Panc1 (cell line): ENCODE measurements around the gene CORO2B. TPM values are rescaled to one million over a fixed set of nuclear protein-coding genes. Genes with fewer than 3 reads are reported as not detected.

Experiments
- ATAC-seq: fragments of 200-7000 bp; cut with Tn5 transposase; 2 replicates; pipeline ENCODE4 v1.9.1; 2020; ENCODE audit warnings: mild to moderate bottlenecking, moderate library complexity
- BruUV-seq: library from RNA; stranded (reverse); fragments of 400-500 nt; replicated peaks from 2 replicates; lab custom pipeline; 2021; lab: Mats Ljungman, UMichigan
- CTCF ChIA-PET: fragments of 300-600 bp; sonication (Branson Sonifier 250); formaldehyde crosslinking; loops from one replicate; lab custom pipeline; 2022; ENCODE audit warnings: antibody characterized with exemption; lab: Charles Lee
- POLR2A ChIA-PET: fragments of 300-600 bp; sonication (Branson Sonifier 250); formaldehyde crosslinking; loops from one replicate; lab custom pipeline; 2022; ENCODE audit warnings: antibody characterized with exemption; lab: Charles Lee
- DNase-seq: peaks from one replicate; pipeline ENCODE4 v3.0.0-alpha.2; 2010; ENCODE audit warnings: low read depth, low spot score
- H3K27ac ChIP-seq: 2 replicates; pipeline ENCODE4 v1.5.1; 2011; ENCODE audit warnings: mild to moderate bottlenecking, low read length, inconsistent platforms
- H3K27me3 ChIP-seq: fragments of 200-500 bp; sonication (Bioruptor generic); 2 replicates; pipeline ENCODE4 v1.6.0; 2014; ENCODE audit warnings: low read length, inconsistent platforms; ENCODE audit not compliant: control insufficient read depth, insufficient read depth
- H3K36me3 ChIP-seq: fragments of 200-500 bp; sonication (Bioruptor generic); 2 replicates; pipeline ENCODE4 v1.5.1; 2014; ENCODE audit warnings: inconsistent platforms, mild to moderate bottlenecking, low read length, moderate library complexity; ENCODE audit not compliant: control insufficient read depth, insufficient read depth
- H3K4me1 ChIP-seq: 2 replicates; pipeline ENCODE4 v1.5.1; 2011; ENCODE audit warnings: inconsistent platforms, mild to moderate bottlenecking, low read length, moderate library complexity; ENCODE audit not compliant: control insufficient read depth, insufficient read depth
- H3K4me3 ChIP-seq, 2 experiments: 2 replicates each; pipeline ENCODE4 v1.5.1; 2011 to 2012; ENCODE audit warnings: low read depth in 2 of 2, low read length in 2 of 2, mild to moderate bottlenecking in 2 of 2, inconsistent platforms in 1 of 2, moderate library complexity in 1 of 2
- H3K9me3 ChIP-seq: fragments of 200-500 bp; sonication (Bioruptor generic); 2 replicates; pipeline ENCODE4 v1.5.1; 2014; ENCODE audit warnings: low read depth, mild to moderate bottlenecking, inconsistent platforms, low read length, moderate library complexity; ENCODE audit not compliant: control insufficient read depth, insufficient read depth
- CTCF ChIP-seq: fragments of 450-650 bp; IDR thresholded peaks from 2 replicates; pipeline ENCODE4 v1.5.1; 2017; ENCODE audit warnings: mild to moderate bottlenecking
- POLR2AphosphoS5 ChIP-seq: IDR thresholded peaks from 2 replicates; pipeline ENCODE4 v1.6.1; 2012; ENCODE audit warnings: mild to moderate bottlenecking, low read depth, low read length, moderate library complexity
- REST ChIP-seq, 2 experiments: IDR thresholded peaks; 2 replicates each; pipeline ENCODE4 v1.6.1; 2011 to 2012; ENCODE audit warnings: low read depth in 2 of 2, control low read depth in 1 of 2, low read length in 1 of 2, mild to moderate bottlenecking in 1 of 2, moderate library complexity in 1 of 2; ENCODE audit not compliant: insufficient read depth in 1 of 2
- SIN3A ChIP-seq: IDR thresholded peaks from 2 replicates; pipeline ENCODE4 v1.6.1; 2012; ENCODE audit warnings: low read depth, mild to moderate bottlenecking, low read length, moderate library complexity, borderline replicate concordance; ENCODE audit not compliant: insufficient read depth
- TCF7L2 ChIP-seq: IDR thresholded peaks from 2 replicates; pipeline ENCODE4 v1.6.1; 2011; ENCODE audit warnings: mild to moderate bottlenecking, low read depth, low read length, inconsistent platforms
- in situ Hi-C: cut with HindIII; loops from 2 replicates; pipeline ENCODE4 v1.10.0; 2016; ENCODE audit warnings: low sequenced_read_pairs, low pct_unique_long_range_greater_than_20kb
- intact Hi-C: fragments of 100-400 bp; cut with micrococcal nuclease; formaldehyde crosslinking; loops from one replicate; pipeline ENCODE4 v1.10.0; 2022; ENCODE audit not compliant: unreplicated experiment
- total RNA-seq: library from RNA; stranded (reverse); gene quantifications from one replicate; pipeline ENCODE4 v1.2.1, GENCODE V29; 2021; ENCODE audit not compliant: unreplicated experiment

Gene CORO2B
- total RNA-seq, 1 experiment from 2014 or later: 0.36 TPM

- TF ChIP-seq SIN3A: no peak
- TF ChIP-seq TCF7L2: no peak
- no peak for TF ChIP-seq POLR2AphosphoS5
- no peak for TF ChIP-seq REST (IDR thresholded peaks at IDR 0.05; ENCODE audit: insufficient read depth in 1 of 2, low read depth in 2 of 2, low read length in 1 of 2)
- no peak for TF ChIP-seq CTCF
- Histone ChIP-seq H3K4me1 (no peaks in the 10 kb centered on the region), H3K9me3 (no peaks in the 10 kb centered on the region), H3K27ac (no peak overlapping the region), H3K4me3 (no peak overlapping the region), H3K27me3 (peaks cover 12% of the 10 kb centered on the region; the same call in 1 of the 2 replicates), H3K36me3 (no peaks in the 10 kb centered on the region)
- DNase-seq (no peak), ATAC-seq (no peak)
- CTCF ChIA-PET: no interaction called here
- POLR2A ChIA-PET: interaction anchor here (0.7 kb wide), 1 partner anchor 10 kb away, joined by 10 read pairs; no protein-coding TSS in a partner anchor
- in situ Hi-C loops: no loop called here
- intact Hi-C loops: no loop called here
- BruUV-seq: no TSS peak
Observed at GRCh38 chr15:68763063-68763462, 184.3 kb downstream of the CORO2B start.

GRCh38 chr15:68764090-68764489 is 185.3 kb downstream of the CORO2B start:
- DNase-seq (no peak), ATAC-seq (no peak)
- TF ChIP-seq SIN3A (no peak), CTCF (no peak), REST (IDR thresholded peaks at IDR 0.05; ENCODE audit: insufficient read depth in 1 of 2, low read depth in 2 of 2, low read length in 1 of 2) (no peak), POLR2AphosphoS5 (no peak), TCF7L2 (no peak)
- in situ Hi-C loops (no loop called here), intact Hi-C loops (no loop called here)
- no peaks in the 10 kb centered on the region for H3K9me3 ChIP-seq
- peaks cover 12% of the 10 kb centered on the region; the same call in 1 of the 2 replicates for H3K27me3 ChIP-seq
- H3K4me1 ChIP-seq: no peaks in the 10 kb centered on the region
- no peak overlapping the region for H3K27ac ChIP-seq
- no peaks in the 10 kb centered on the region for H3K36me3 ChIP-seq
- ChIA-PET POLR2A (no interaction called here), CTCF (no interaction called here)
- BruUV-seq: no TSS peak
- no peak overlapping the region for H3K4me3 ChIP-seq
